BJ (cell line): ENCODE measurements around the gene EPHA3. TPM values are rescaled to one million over a fixed set of nuclear protein-coding genes. Genes with fewer than 3 reads are reported as not detected.

ENCODE experiments used
- CTCF ChIA-PET: fragments of 350-600 bp; formaldehyde crosslinking; extraction: SDS; loops from one replicate; lab custom pipeline; 2021; ENCODE audit warnings: antibody characterized with exemption, inconsistent platforms; lab: Yijun Ruan, JAX
- POLR2A ChIA-PET: fragments of 300-600 bp; sonication (Branson Sonifier 250); formaldehyde crosslinking; extraction: SDS; loops from one replicate; lab custom pipeline; 2021; ENCODE audit warnings: antibody characterized with exemption; lab: Charles Lee
- DNase-seq: peaks from one replicate; pipeline ENCODE4 v3.0.0-alpha.2; 2011; ENCODE audit warnings: low read depth
- H3K27me3 ChIP-seq: 2 replicates; pipeline ENCODE4 v1.6.0; 2011; ENCODE audit warnings: low read length; ENCODE audit not compliant: control insufficient read depth, insufficient read depth
- H3K36me3 ChIP-seq: 2 replicates; pipeline ENCODE4 v1.5.1; 2011; ENCODE audit warnings: low read length; ENCODE audit not compliant: control insufficient read depth, insufficient read depth
- H3K4me3 ChIP-seq: 2 replicates; pipeline ENCODE4 v1.5.1; 2011; ENCODE audit warnings: low read depth, mild to moderate bottlenecking, control low read depth, low read length
- CTCF ChIP-seq: IDR thresholded peaks from 2 replicates; pipeline ENCODE4 v1.5.1; 2011; ENCODE audit warnings: low read depth, mild to moderate bottlenecking, control low read depth, inconsistent platforms, low read length, moderate library complexity; ENCODE audit not compliant: insufficient read depth
- polyA plus RNA-seq: library from polyadenylated mRNA; depleted of rRNA; stranded (reverse); fragments of >200 nt; gene quantifications from 2 replicates; pipeline ENCODE4 v1.2.3, GENCODE V29; 2011

EPHA3 gene
- polyA plus RNA-seq, 1 experiment: 0.12 TPM

GRCh38 chr3:89455240-89455639 is 347.8 kb downstream of the EPHA3 start:
- ChIA-PET POLR2A (no interaction called here), CTCF (no interaction called here)
- TF ChIP-seq CTCF: no peak

GRCh38 chr3:89467898-89468363 is 360.5 kb downstream of the EPHA3 start:
- Histone ChIP-seq H3K27me3 (no peaks in the 10 kb centered on the region; the same call in 1 of the 2 replicates), H3K4me3 (no peak overlapping the region), H3K36me3 (no peaks in the 10 kb centered on the region)
- DNase-seq: no peak
- TF ChIP-seq CTCF: no peak
- POLR2A ChIA-PET: no interaction called here
- CTCF ChIA-PET: no interaction called here

More at GRCh38 chr3:89455240-89455639, 347.8 kb downstream of the EPHA3 start:
- Histone ChIP-seq H3K27me3 (no peaks in the 10 kb centered on the region), H3K36me3 (no peaks in the 10 kb centered on the region), H3K4me3 (no peak overlapping the region)
- no peak for DNase-seq

GRCh38 chr3:89472101-89472500 is 364.7 kb downstream of the EPHA3 start:
- POLR2A ChIA-PET: no interaction called here
- CTCF ChIA-PET: no interaction called here
- Histone ChIP-seq H3K27me3 (no peaks in the 10 kb centered on the region; the same call in 1 of the 2 replicates), H3K36me3 (no peaks in the 10 kb centered on the region), H3K4me3 (no peak overlapping the region)
- TF ChIP-seq CTCF: no peak
- DNase-seq: no peak

GRCh38 chr3:89474333-89475130 is 367.1 kb downstream of the EPHA3 start:
- no peak overlapping the region for H3K4me3 ChIP-seq
- no peak for TF ChIP-seq CTCF
- no peaks in the 10 kb centered on the region for H3K36me3 ChIP-seq
- ChIA-PET CTCF (no interaction called here), POLR2A (no interaction called here)
- H3K27me3 ChIP-seq: no peaks in the 10 kb centered on the region
- DNase-seq: no peak

- DNase-seq: no peak
- ChIA-PET CTCF (no interaction called here), POLR2A (no interaction called here)
These were observed 381.6 kb downstream of the EPHA3 start for GRCh38 chr3:89488800-89489580.

More at GRCh38 chr3:89488800-89489580, 381.6 kb downstream of the EPHA3 start:
- Histone ChIP-seq H3K4me3 (no peak overlapping the region), H3K36me3 (no peaks in the 10 kb centered on the region), H3K27me3 (no peaks in the 10 kb centered on the region)
- no peak for TF ChIP-seq CTCF
